HepG2 (cell line): ENCODE measurements around the gene EPHA10. TPM values are rescaled to one million over a fixed set of nuclear protein-coding genes. Genes with fewer than 3 reads are reported as not detected.
A peak's percentile ranks its signal among the peaks of the same experiment; 100 is the strongest.

Source experiments
- BCL6 ChIP-seq: IDR thresholded peaks from 2 replicates; pipeline ENCODE4 v1.6.1; 2016; ENCODE audit warnings: missing genetic modification reagents, missing compliant biosample characterization
- CREM ChIP-seq, 2 experiments: sonication (generic) in 1 of 2; formaldehyde crosslinking in 1 of 2; IDR thresholded peaks; 2 replicates each; pipeline versions ENCODE4 v1.4.0 to v1.6.1; 2016 to 2020; ENCODE audit warnings: antibody characterized with exemption in 1 of 2, mild to moderate bottlenecking in 1 of 2, missing genetic modification reagents in 1 of 2
- ESRRA ChIP-seq: sonication (generic); formaldehyde crosslinking; IDR thresholded peaks from 2 replicates; pipeline ENCODE4 v1.5.1; 2020; ENCODE audit warnings: mild to moderate bottlenecking, low read depth, missing genetic modification reagents
- FOSL2 ChIP-seq: sonication (generic); formaldehyde crosslinking; IDR thresholded peaks from 2 replicates; pipeline ENCODE4 v1.4.0; 2020; ENCODE audit warnings: missing genetic modification reagents
- FOXA1 ChIP-seq, 2 experiments: fragments of 450-650 bp in 1 of 2; sonication (generic) in 1 of 2; formaldehyde crosslinking in 1 of 2; IDR thresholded peaks; 2 replicates each; pipeline versions ENCODE4 v1.4.0 to v1.6.1; 2016 to 2020; ENCODE audit warnings: missing genetic modification reagents in 1 of 2
- GABPA ChIP-seq, 2 experiments: IDR thresholded peaks; 2 replicates each; pipeline ENCODE4 v1.6.1; 2011 to 2016; ENCODE audit warnings: low read depth in 2 of 2, low read length in 1 of 2, missing biosample characterization in 1 of 2, missing genetic modification characterization in 1 of 2
- NFE2L2 ChIP-seq: fragments of 150-350 bp; IDR thresholded peaks from 2 replicates; pipeline ENCODE4 v1.6.1; 2014; ENCODE audit warnings: low read length
- REST ChIP-seq, 2 experiments: IDR thresholded peaks; 2 replicates each; pipeline ENCODE4 v1.6.1; 2011 to 2012; ENCODE audit warnings: low read length in 2 of 2, borderline replicate concordance in 1 of 2, low read depth in 1 of 2, mild to moderate bottlenecking in 1 of 2, moderate library complexity in 1 of 2
- SNAPC4 ChIP-seq: sonication (generic); formaldehyde crosslinking; IDR thresholded peaks from 2 replicates; pipeline ENCODE4 v1.4.0; 2020; ENCODE audit warnings: mild to moderate bottlenecking, missing genetic modification reagents
- SP5 ChIP-seq: IDR thresholded peaks from 2 replicates; pipeline ENCODE4 v1.6.1; 2016; ENCODE audit warnings: low read depth, borderline replicate concordance
- TBX2 ChIP-seq: sonication (generic); formaldehyde crosslinking; IDR thresholded peaks from 2 replicates; pipeline ENCODE4 v1.5.0; 2020; ENCODE audit warnings: missing genetic modification reagents, mild to moderate bottlenecking, borderline replicate concordance
- XRCC5 ChIP-seq: fragments of 200-400 bp; formaldehyde crosslinking; optimal IDR thresholded peaks from 2 replicates; pipeline ENCODE3; 2017; ENCODE audit warnings: mild to moderate bottlenecking, low read length
- ZKSCAN1 ChIP-seq: fragments of 150-350 bp; IDR thresholded peaks from 2 replicates; pipeline ENCODE4 v1.6.1; 2014; ENCODE audit warnings: low read length
- ZKSCAN8 ChIP-seq: IDR thresholded peaks from 2 replicates; pipeline ENCODE4 v1.6.1; 2016; ENCODE audit warnings: borderline replicate concordance, missing genetic modification reagents, missing compliant biosample characterization
- ZNF143 ChIP-seq: sonication (generic); formaldehyde crosslinking; IDR thresholded peaks from 2 replicates; pipeline ENCODE4 v1.4.0; 2020; ENCODE audit warnings: missing genetic modification reagents
- ZNF430 ChIP-seq: sonication (generic); formaldehyde crosslinking; IDR thresholded peaks from 2 replicates; pipeline ENCODE4 v1.9.0; 2021; ENCODE audit warnings: mild to moderate bottlenecking, missing genetic modification reagents
- ZNF747 ChIP-seq: sonication (generic); formaldehyde crosslinking; IDR thresholded peaks from 2 replicates; pipeline ENCODE4 v1.8.1; 2023; ENCODE audit warnings: missing genetic modification reagents, mild to moderate bottlenecking, borderline replicate concordance
- ZNF781 ChIP-seq: sonication (generic); formaldehyde crosslinking; IDR thresholded peaks from 2 replicates; pipeline ENCODE4 v1.5.1; 2020; ENCODE audit warnings: borderline replicate concordance, mild to moderate bottlenecking, missing genetic modification reagents; ENCODE audit errors: not compliant biosample characterization
- polyA plus RNA-seq, 8 experiments: library from polyadenylated mRNA; depleted of rRNA in 3 of 8; stranded (reverse) in 7 of 8; unstranded in 1 of 8; fragments of >200 nt; fragmentation: Illumina TruSeq in 4 of 8; extraction: Trizol in 4 of 8; gene quantifications; 2 replicates each; pipeline versions ENCODE4 v1.2.1 to v1.2.3, GENCODE V29; 2011 to 2016; ENCODE audit warnings: low read depth in 4 of 8, missing spikeins in 1 of 8, mixed read lengths in 1 of 8; ENCODE audit not compliant: insufficient read depth in 1 of 8
- total RNA-seq, 5 experiments: library from RNA; depleted of rRNA; stranded (reverse); fragments of >200 nt; fragmentation: Illumina TruSeq; extraction: Trizol; gene quantifications; 2 replicates each; pipeline ENCODE4 v1.2.3, GENCODE V29; 2016; ENCODE audit warnings: low read depth in 1 of 5
- TF ChIP-seq, protein P1 (sequence below): IDR thresholded peaks from 2 replicates; pipeline ENCODE4 v1.6.1; 2018; ENCODE audit warnings: missing genetic modification reagents, mild to moderate bottlenecking, missing compliant biosample characterization

The EPHA10 gene
- total and polyA plus RNA-seq, 2 of the 13 experiments (the other 11 are each of a cell fraction or from before 2014, with no cell fraction given) = 0.11 to 0.58 TPM

DNA sequence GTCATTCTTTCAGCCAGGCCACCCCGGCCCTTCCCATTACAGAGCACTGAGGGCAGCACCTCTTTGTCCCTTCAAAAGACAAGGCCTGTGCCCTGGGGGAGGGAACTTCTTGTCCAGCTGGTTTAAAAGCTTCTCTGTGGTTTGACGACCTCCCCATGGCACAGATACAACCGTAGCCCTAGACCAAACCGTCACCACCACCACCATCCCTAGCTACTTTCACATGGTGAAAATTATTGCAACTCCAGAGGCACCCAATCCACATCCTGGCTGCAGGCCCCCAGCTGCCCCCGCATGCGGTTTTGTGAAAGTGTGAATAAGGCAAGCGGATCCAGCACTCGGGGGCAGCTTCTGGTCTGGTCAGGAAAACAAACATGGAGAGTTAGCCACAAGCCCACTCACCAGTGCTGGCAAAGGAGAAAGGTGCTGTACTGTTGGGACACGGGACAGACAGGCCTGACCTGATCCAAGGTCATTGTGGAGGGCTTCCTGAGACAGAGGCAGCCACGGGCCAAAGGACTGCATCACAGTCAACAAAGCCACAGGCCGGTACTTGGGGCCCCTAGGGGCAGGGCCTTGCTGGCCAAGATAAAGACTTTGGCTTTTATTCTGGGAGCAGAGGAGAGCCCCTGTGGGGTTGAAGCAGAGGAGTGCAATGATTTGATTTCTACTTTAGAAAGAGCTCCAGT, 41.4 kb downstream of the EPHA10 start (continued):
- TF ChIP-seq FOSL2 (CRISPR knock-in tag) (peak; percentile 46), REST (IDR thresholded peaks at IDR 0.05; ENCODE audit: borderline replicate concordance in 1 of 2, low read depth in 1 of 2, low read length in 2 of 2) (peak in 1 of 2 experiments; percentile 34; a peak in 1 of 4 replicates), ZKSCAN8 (CRISPR knock-in tag) (0 out of 2 replicates have a peak, but pooled peaks have one; percentile 17), SP5 (0 out of 2 replicates have a peak, but pooled peaks have one; percentile 47), ZNF781 (CRISPR knock-in tag) (peak; percentile 34), ZNF143 (CRISPR knock-in tag) (0 out of 2 replicates have a peak, but pooled peaks have one; percentile 16), ZNF430 (CRISPR knock-in tag) (0 out of 2 replicates have a peak, but pooled peaks have one; percentile 23), SNAPC4 (CRISPR knock-in tag) (no peak), ZNF747 (peak; percentile 68; the same call in 1 of the 2 replicates), TBX2 (peak; percentile 81), XRCC5 (peak; percentile 34), ZKSCAN1 (no peak), CREM (IDR thresholded peaks at IDR 0.05) (peak; percentile 49; the same call in 1 of the 2 replicates), CREM (CRISPR knock-in tag; IDR thresholded peaks at IDR 0.05) (no peak), ESRRA (CRISPR knock-in tag) (peak; percentile 95), NFE2L2 (no peak), FOXA1 (IDR thresholded peaks at IDR 0.05) (no peak), FOXA1 (CRISPR knock-in tag; IDR thresholded peaks at IDR 0.05) (peak; percentile 85), GABPA (IDR thresholded peaks at IDR 0.05; ENCODE audit: low read depth, low read length) (no peak), GABPA (CRISPR knock-in tag; IDR thresholded peaks at IDR 0.05; ENCODE audit: low read depth) (0 out of 2 replicates have a peak, but pooled peaks have one; percentile 16), BCL6 (CRISPR knock-in tag) (peak; percentile 53; the same call in 1 of the 2 replicates)
- TF ChIP-seq, protein P1, sequence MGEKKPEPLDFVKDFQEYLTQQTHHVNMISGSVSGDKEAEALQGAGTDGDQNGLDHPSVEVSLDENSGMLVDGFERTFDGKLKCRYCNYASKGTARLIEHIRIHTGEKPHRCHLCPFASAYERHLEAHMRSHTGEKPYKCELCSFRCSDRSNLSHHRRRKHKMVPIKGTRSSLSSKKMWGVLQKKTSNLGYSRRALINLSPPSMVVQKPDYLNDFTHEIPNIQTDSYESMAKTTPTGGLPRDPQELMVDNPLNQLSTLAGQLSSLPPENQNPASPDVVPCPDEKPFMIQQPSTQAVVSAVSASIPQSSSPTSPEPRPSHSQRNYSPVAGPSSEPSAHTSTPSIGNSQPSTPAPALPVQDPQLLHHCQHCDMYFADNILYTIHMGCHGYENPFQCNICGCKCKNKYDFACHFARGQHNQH (CRISPR knock-in tag) = peak; percentile 49
